H1 (cell line): ENCODE measurements around the gene FRMD7.

Source experiments
- CTBP2 ChIP-seq: IDR thresholded peaks from 2 replicates; pipeline ENCODE4 v1.7.0; 2011; ENCODE audit warnings: borderline replicate concordance, mild to moderate bottlenecking, moderate library complexity, mixed read lengths, low read length; ENCODE audit not compliant: insufficient read depth, insufficient read length
- EGR1 ChIP-seq: IDR thresholded peaks from 2 replicates; pipeline ENCODE4 v1.6.1; 2011; ENCODE audit warnings: low read depth, low read length, borderline replicate concordance
- GABPA ChIP-seq: IDR thresholded peaks from 2 replicates; pipeline ENCODE4 v1.6.1; 2011; ENCODE audit warnings: mild to moderate bottlenecking, low read length, moderate library complexity, borderline replicate concordance; ENCODE audit not compliant: insufficient read depth
- GTF2F1 ChIP-seq: IDR thresholded peaks from 2 replicates; pipeline ENCODE4 v1.6.1; 2012; ENCODE audit warnings: low read depth, low read length, improper control_type of control experiment, borderline replicate concordance
- POLR2A ChIP-seq, 2 experiments: IDR thresholded peaks; 1 replicate in 1 of 2; 2 replicates in 1 of 2; pipeline ENCODE4 v1.6.1; 2011; ENCODE audit warnings: low read depth in 2 of 2, low read length in 2 of 2, mild to moderate bottlenecking in 2 of 2; ENCODE audit errors: control extremely low read depth in 1 of 2
- POLR2AphosphoS5 ChIP-seq: IDR thresholded peaks from 2 replicates; pipeline ENCODE4 v1.6.1; 2011; ENCODE audit warnings: low read depth, low read length
- RAD21 ChIP-seq, 2 experiments: IDR thresholded peaks in 1 of 2; conservative IDR thresholded peaks in 1 of 2; 2 replicates each; pipeline ENCODE4 v1.6.1; 2011; ENCODE audit warnings: low read depth in 2 of 2, low read length in 2 of 2, improper control_type of control experiment in 1 of 2, inconsistent platforms in 1 of 2, mild to moderate bottlenecking in 1 of 2, moderate library complexity in 1 of 2
- RNF2 ChIP-seq: fragments of 200-900, 300-1000 bp; sonication (generic); IDR thresholded peaks from 2 replicates; pipeline ENCODE4 v1.7.1; 2016; ENCODE audit warnings: borderline replicate concordance, low read depth, mild to moderate bottlenecking, antibody characterized with exemption, low read length; ENCODE audit not compliant: poor library complexity, severe bottlenecking; ENCODE audit errors: missing control alignments
- SAP30 ChIP-seq: fragments of 300-600 bp; sonication (generic); IDR thresholded peaks from 2 replicates; pipeline ENCODE4 v1.7.1; 2012; ENCODE audit warnings: low read length, moderate library complexity, mild to moderate bottlenecking, inconsistent platforms; ENCODE audit not compliant: insufficient read depth, insufficient replicate concordance
- SIX5 ChIP-seq: IDR thresholded peaks from 2 replicates; pipeline ENCODE4 v1.6.1; 2011; ENCODE audit warnings: mild to moderate bottlenecking, low read depth, low read length
- SRF ChIP-seq: IDR thresholded peaks from 2 replicates; pipeline ENCODE4 v1.6.1; 2011; ENCODE audit warnings: mild to moderate bottlenecking, low read depth, low read length, moderate library complexity
- ZNF274 ChIP-seq: IDR thresholded peaks from 2 replicates; pipeline ENCODE4 v1.7.0; 2012; ENCODE audit warnings: low read length, borderline replicate concordance; ENCODE audit errors: extremely low read depth

GRCh38 chrX:132090403-132091159 is 37.2 kb downstream of the FRMD7 start:
- TF ChIP-seq GABPA (no peak), RAD21 (IDR thresholded peaks at IDR 0.05 in 1 of 2, conservative IDR thresholded peaks at IDR 0.05 in 1 of 2; ENCODE audit: low read depth in 2 of 2, low read length in 2 of 2) (no peak), ZNF274 (no peak), POLR2A (IDR thresholded peaks at IDR 0.05; ENCODE audit: control extremely low read depth in 1 of 2, low read depth in 2 of 2, low read length in 2 of 2) (no peak), EGR1 (no peak), SIX5 (no peak), SAP30 (no peak), POLR2AphosphoS5 (no peak), GTF2F1 (no peak), SRF (no peak), RNF2 (no peak), CTBP2 (no peak)
